ENCODE measurements around the gene MC3R.
"Not testable (repeated sequence)": the region's sequence is repeated elsewhere in the genome, so short reads cannot be mapped to it uniquely, and the experiment has no call there.

- not testable (repeated sequence) for TF ChIP-seq ZNF544 (tag by site-specific recombination; IDR thresholded peaks at IDR 0.05); ZFP3 (tag by site-specific recombination; IDR thresholded peaks at IDR 0.05; ENCODE audit: low read depth); ZNF184 (tag by site-specific recombination; IDR thresholded peaks at IDR 0.05); ZNF26 (tag by site-specific recombination; IDR thresholded peaks at IDR 0.05); CTCF (tag by site-specific recombination; IDR thresholded peaks at IDR 0.05); ZNF274 (IDR thresholded peaks at IDR 0.05; ENCODE audit: low read length); ZNF274 (tag by site-specific recombination; IDR thresholded peaks at IDR 0.05; ENCODE audit: borderline replicate concordance); MYNN (tag by site-specific recombination; IDR thresholded peaks at IDR 0.05; ENCODE audit: borderline replicate concordance); ZNF366 (tag by site-specific recombination; conservative IDR thresholded peaks at IDR 0.05); SP2 (tag by site-specific recombination; IDR thresholded peaks at IDR 0.05); PRDM10 (tag by site-specific recombination; IDR thresholded peaks at IDR 0.05); PRDM4 (tag by site-specific recombination; IDR thresholded peaks at IDR 0.05); PATZ1 (tag by site-specific recombination; IDR thresholded peaks at IDR 0.05); REST (tag by site-specific recombination; IDR thresholded peaks at IDR 0.05); HOXD13 (CRISPR knock-in tag; IDR thresholded peaks at IDR 0.05; ENCODE audit: borderline replicate concordance)
Measured at GRCh38 chr20:56221186-56221585, 27.3 kb upstream of the MC3R start.
